Activated CD4-positive, alpha-beta memory T cell treated with anti-CD3 and anti-CD28 coated beads, Interleukin-2, amount 10 ng/mL, durations not matched to agents 7 days and 5 days (primary cell): Measurements from ENCODE around the gene ALDH1B1. TPM values are rescaled to one million over a fixed set of nuclear protein-coding genes. Genes with fewer than 3 reads are reported as not detected.
"Not testable (repeated sequence)": the region's sequence is repeated elsewhere in the genome, so short reads cannot be mapped to it uniquely, and the experiment has no call there.

Experiments
- CTCF ChIA-PET: fragments of 350-600 bp; sonication (Branson Sonifier 250); formaldehyde crosslinking; loops from one replicate; lab custom pipeline; 2021; ENCODE audit warnings: antibody characterized with exemption, inconsistent platforms; lab: Charles Lee
- POLR2A ChIA-PET: fragments of 350-600 bp; sonication (Branson Sonifier 250); formaldehyde crosslinking; loops from one replicate; lab custom pipeline; 2021; ENCODE audit warnings: antibody characterized with exemption; lab: Charles Lee
- DNase-seq: peaks from one replicate; pipeline ENCODE4 v3.0.0-alpha.2; 2020
- H3K27ac Mint-ChIP-seq: one replicate; pipeline ENCODE4 v1.8.0; 2021; ENCODE audit warnings: mild to moderate bottlenecking, mixed read lengths
- H3K27me3 Mint-ChIP-seq: one replicate; pipeline ENCODE4 v1.8.0; 2021; ENCODE audit warnings: mixed read lengths
- H3K36me3 Mint-ChIP-seq: one replicate; pipeline ENCODE4 v1.8.0; 2021; ENCODE audit warnings: low read depth, mixed read lengths
- H3K4me1 Mint-ChIP-seq: one replicate; pipeline ENCODE4 v1.8.0; 2021; ENCODE audit warnings: mixed read lengths
- H3K4me3 Mint-ChIP-seq: one replicate; pipeline ENCODE4 v1.8.0; 2021; ENCODE audit warnings: mild to moderate bottlenecking, mixed read lengths
- H3K9me3 Mint-ChIP-seq: one replicate; pipeline ENCODE4 v1.8.0; 2021; ENCODE audit warnings: mixed read lengths
- total RNA-seq, 2 experiments: library from RNA; stranded (reverse); gene quantifications; one replicate each; pipeline ENCODE4 v1.2.3, GENCODE V29; 2021

The ALDH1B1 gene
- total RNA-seq, 2 experiments from 2014 or later = 7.7 to 8.4 TPM

DNA sequence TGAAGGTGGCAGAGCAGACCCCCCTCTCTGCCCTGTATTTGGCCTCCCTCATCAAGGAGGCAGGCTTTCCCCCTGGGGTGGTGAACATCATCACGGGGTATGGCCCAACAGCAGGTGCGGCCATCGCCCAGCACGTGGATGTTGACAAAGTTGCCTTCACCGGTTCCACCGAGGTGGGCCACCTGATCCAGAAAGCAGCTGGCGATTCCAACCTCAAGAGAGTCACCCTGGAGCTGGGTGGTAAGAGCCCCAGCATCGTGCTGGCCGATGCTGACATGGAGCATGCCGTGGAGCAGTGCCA lies 3.8 kb downstream of the ALDH1B1 start:
- Mint-ChIP-seq H3K27me3 (peaks cover 3% of the 10 kb centered on the region), H3K9me3 (no peaks in the 10 kb centered on the region), H3K27ac (no peak overlapping the region), H3K36me3 (peaks cover 18% of the 10 kb centered on the region), H3K4me1 (peaks cover 21% of the 10 kb centered on the region), H3K4me3 (no peak overlapping the region)
- no peak for DNase-seq
- POLR2A ChIA-PET = no interaction called here
- CTCF ChIA-PET = no interaction called here

DNA sequence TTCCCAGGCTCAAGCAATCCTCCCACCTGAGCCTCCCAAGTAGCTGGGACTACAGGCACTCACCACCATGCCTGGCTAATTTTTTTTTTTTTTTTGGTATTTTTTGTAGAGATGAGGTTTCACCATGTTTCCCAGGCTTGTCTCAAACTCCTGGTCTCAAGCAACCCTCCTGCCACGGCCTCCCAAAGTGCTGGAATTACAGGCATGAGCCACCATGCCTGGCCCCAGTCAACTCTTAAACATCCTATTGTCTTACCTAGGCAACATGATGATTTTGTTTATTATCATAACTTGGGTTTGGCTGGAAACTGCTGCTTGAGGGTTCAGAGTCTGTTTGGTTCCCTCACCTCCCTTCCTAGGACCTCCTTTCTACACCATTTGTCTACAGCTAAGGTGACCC lies 6.7 kb downstream of the ALDH1B1 start:
- POLR2A ChIA-PET, H3K27ac Mint-ChIP-seq, H3K27me3 Mint-ChIP-seq, H3K4me1 Mint-ChIP-seq, CTCF ChIA-PET, H3K9me3 Mint-ChIP-seq, DNase-seq, H3K4me3 Mint-ChIP-seq: not testable (repeated sequence)
- H3K36me3 Mint-ChIP-seq = peaks cover 18% of the 10 kb centered on the region

DNA sequence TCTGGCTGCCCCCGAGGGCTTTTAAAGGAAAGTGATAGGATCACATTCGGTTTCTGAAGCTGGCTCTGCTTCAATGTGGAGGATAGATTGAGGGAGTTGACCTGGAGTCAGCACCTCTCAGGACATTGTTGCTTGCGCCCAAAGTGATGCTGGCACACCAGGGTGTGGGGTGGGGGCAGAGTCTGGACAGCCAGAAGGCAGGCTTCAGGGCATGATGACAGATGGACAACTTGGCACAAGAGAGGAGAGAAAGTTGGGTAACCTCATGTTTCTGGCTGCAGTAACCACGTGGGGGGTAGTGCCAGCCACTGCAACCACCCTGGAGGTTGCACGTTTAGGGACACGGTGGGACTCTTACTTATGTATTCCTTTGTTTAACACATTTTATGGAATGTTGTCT lies 9.5 kb downstream of the ALDH1B1 start:
- no peak overlapping the region for H3K4me3 Mint-ChIP-seq
- H3K4me1 Mint-ChIP-seq = no peaks in the 10 kb centered on the region

DNA sequence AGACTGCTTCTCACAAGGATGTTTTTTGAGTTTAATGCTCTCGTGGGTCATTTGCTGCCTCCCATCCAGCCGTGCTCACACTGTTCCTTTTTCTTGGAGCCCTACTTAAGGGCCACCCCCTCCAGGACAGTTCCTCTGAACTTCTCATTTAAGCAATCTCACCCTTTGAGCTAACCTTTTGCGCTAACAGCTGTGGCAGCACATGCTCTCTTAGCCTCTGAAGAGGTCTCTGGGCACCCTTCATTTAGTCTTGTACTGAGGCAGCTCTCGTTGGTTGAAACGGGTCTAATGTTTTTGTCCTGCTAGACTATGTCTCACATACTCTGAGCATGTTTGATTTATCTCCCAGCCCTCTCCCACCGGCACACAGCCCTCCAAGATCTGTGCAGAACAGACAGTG lies 11.8 kb downstream of the ALDH1B1 start:
- H3K4me1 Mint-ChIP-seq = peaks cover 5% of the 10 kb centered on the region
- no peak overlapping the region for H3K4me3 Mint-ChIP-seq
- DNase-seq = no peak
- ChIA-PET POLR2A (no interaction called here), CTCF (interaction anchor here (1.0 kb wide), 1 partner anchor 13 kb away, joined by 4 read pairs; no protein-coding TSS in a partner anchor)
- H3K27ac Mint-ChIP-seq = no peak overlapping the region
- no peaks in the 10 kb centered on the region for H3K9me3 Mint-ChIP-seq
- peaks cover 12% of the 10 kb centered on the region for H3K27me3 Mint-ChIP-seq
- no peaks in the 10 kb centered on the region for H3K36me3 Mint-ChIP-seq

More for the DNA sequence above, 9.5 kb downstream of the ALDH1B1 start:
- peaks cover 12% of the 10 kb centered on the region for H3K27me3 Mint-ChIP-seq
- H3K27ac Mint-ChIP-seq = no peak overlapping the region
- H3K36me3 Mint-ChIP-seq = peaks cover 8% of the 10 kb centered on the region
- no peak for DNase-seq
- CTCF ChIA-PET = interaction anchor here (1.2 kb wide), 1 partner anchor 16 kb away, joined by 3 read pairs; no protein-coding TSS in a partner anchor
- POLR2A ChIA-PET = no interaction called here
- H3K9me3 Mint-ChIP-seq = no peaks in the 10 kb centered on the region

DNA sequence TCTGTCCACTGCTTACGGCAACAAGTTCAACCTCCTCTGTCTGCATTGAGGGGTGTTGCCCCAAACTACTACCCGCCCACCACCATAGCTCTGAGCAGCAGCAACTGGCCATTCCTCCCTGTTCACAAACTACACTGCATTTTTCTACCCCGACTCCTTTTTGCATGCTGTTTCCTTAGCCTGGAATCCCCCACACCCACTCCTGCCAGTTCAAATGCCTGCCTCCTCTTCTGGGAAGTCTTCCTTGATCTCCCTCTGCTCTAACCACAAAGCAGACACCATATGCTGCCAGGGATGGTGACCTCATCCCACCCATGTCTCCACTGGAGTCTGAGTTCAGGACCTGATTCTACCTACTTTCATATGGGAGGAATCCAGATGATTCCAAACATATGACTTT lies 13.3 kb downstream of the ALDH1B1 start:
- Mint-ChIP-seq H3K27me3 (peaks cover 14% of the 10 kb centered on the region), H3K36me3 (no peaks in the 10 kb centered on the region), H3K4me3 (no peak overlapping the region), H3K4me1 (peaks cover 5% of the 10 kb centered on the region), H3K9me3 (no peaks in the 10 kb centered on the region), H3K27ac (no peak overlapping the region)
- no peak for DNase-seq
- POLR2A ChIA-PET = no interaction called here
- CTCF ChIA-PET = no interaction called here

DNA sequence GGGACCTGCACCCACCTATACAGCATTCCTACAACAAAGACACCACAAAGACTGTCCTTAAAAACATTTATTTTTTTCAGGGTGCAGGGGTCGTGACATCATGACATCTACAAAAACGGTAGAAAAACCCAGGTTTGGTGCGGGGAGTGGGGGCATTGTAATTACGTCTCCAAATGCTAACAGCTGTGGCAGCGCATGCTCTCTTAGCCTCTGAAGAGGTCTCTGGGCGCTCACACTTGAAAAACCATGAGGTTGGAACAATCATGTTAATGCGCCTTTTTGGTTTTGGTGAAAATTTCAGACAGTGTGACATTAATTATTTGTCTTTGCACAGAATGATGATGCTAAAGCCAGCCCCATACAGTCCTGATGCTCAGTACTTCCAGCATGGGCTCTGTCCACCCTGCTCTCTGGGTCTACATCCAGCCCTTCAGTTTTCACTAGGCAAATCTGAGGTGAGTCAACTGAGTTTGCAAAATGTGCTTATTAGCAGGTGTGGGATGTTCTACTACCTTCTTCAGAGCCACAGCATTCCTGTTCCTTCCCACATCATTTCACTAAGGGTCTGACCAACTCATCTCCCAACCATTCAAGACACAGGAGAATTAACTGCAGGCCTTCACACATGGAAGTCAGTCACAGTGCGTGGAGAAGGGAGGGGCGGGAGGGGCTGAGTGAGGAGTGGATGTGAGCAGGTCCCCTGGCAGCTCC lies 14.1 kb downstream of the ALDH1B1 start:
- Mint-ChIP-seq H3K4me1 (peaks cover 5% of the 10 kb centered on the region), H3K4me3 (no peak overlapping the region), H3K27me3 (peaks cover 17% of the 10 kb centered on the region), H3K36me3 (no peaks in the 10 kb centered on the region), H3K27ac (no peak overlapping the region), H3K9me3 (no peaks in the 10 kb centered on the region)
- DNase-seq = no peak
- ChIA-PET CTCF (no interaction called here), POLR2A (no interaction called here)

DNA sequence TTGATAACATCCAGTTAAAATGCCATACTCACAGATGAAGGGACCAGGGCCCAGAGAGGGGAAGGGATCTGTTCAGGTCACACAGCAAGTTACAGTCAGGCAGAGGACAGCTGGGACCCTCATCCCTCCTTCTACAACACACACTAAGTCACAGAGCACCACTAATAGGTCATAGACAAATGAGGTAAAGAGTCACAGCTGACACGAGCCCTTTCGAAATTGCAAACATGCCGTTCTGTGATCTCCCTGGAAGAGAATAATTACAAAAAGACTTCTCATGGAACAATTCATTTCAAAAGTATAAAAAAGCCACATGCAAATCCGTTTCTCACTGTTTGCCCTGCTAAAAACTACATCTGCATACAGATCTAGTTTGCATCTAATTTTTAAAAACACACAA lies 16.2 kb downstream of the ALDH1B1 start:
- Mint-ChIP-seq H3K4me1 (peaks cover 5% of the 10 kb centered on the region), H3K27ac (no peak overlapping the region), H3K27me3 (peaks cover 19% of the 10 kb centered on the region), H3K9me3 (no peaks in the 10 kb centered on the region), H3K36me3 (no peaks in the 10 kb centered on the region), H3K4me3 (no peak overlapping the region)
- CTCF ChIA-PET = interaction anchor here (1.1 kb wide), 1 partner anchor 8 kb away, joined by 3 read pairs; no protein-coding TSS in a partner anchor
- POLR2A ChIA-PET = no interaction called here
- no peak for DNase-seq

DNA sequence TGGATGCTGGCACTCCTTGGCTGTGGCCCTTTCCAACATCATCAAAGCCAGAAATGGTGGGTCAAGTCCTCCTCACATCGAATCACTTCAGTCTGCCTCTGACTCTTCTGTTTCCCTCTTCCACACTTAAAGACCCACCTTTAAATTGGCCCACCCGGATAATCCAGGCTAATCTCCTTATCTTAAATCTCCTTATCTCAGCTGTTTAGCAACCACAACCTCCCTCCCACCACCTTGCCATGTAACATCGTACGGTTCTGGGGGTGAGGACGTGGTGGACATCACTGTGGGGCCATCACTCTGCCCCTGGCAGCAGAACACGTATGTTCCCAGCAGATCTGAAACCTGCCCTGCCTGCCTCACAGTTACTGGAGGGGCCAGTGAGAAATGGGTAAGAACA lies 20.2 kb downstream of the ALDH1B1 start:
- H3K27ac Mint-ChIP-seq = no peak overlapping the region
- no peak overlapping the region for H3K4me3 Mint-ChIP-seq
- H3K4me1 Mint-ChIP-seq = peaks cover 5% of the 10 kb centered on the region
- ChIA-PET CTCF (no interaction called here), POLR2A (no interaction called here)
- H3K27me3 Mint-ChIP-seq = peaks cover 9% of the 10 kb centered on the region
- no peak for DNase-seq
- no peaks in the 10 kb centered on the region for H3K9me3 Mint-ChIP-seq
- H3K36me3 Mint-ChIP-seq = no peaks in the 10 kb centered on the region

DNA sequence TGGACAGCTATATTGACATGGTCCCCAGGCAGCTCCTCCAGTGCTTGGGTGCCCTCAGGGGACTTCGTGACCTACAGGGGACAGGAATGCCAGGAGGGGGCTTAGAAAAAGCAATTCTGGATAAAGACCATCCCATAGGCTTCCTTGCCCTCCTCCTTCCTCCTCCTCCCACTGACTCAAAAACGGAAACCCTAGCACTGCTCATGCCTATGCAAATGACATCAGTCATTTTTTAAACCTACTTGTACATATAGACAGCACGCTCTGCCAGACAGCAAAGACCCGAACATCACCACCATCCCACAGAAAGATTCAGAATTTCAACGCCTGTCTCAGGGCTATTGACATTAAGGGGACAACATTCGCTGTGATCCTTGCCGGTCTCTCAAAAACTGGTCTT lies 20.8 kb downstream of the ALDH1B1 start:
- peaks cover 5% of the 10 kb centered on the region for H3K4me1 Mint-ChIP-seq
- peaks cover 9% of the 10 kb centered on the region for H3K27me3 Mint-ChIP-seq
- no peak overlapping the region for H3K4me3 Mint-ChIP-seq
- POLR2A ChIA-PET = no interaction called here
- CTCF ChIA-PET = no interaction called here
- no peaks in the 10 kb centered on the region for H3K36me3 Mint-ChIP-seq
- DNase-seq = no peak
- H3K27ac Mint-ChIP-seq = no peak overlapping the region
- H3K9me3 Mint-ChIP-seq = no peaks in the 10 kb centered on the region

DNA sequence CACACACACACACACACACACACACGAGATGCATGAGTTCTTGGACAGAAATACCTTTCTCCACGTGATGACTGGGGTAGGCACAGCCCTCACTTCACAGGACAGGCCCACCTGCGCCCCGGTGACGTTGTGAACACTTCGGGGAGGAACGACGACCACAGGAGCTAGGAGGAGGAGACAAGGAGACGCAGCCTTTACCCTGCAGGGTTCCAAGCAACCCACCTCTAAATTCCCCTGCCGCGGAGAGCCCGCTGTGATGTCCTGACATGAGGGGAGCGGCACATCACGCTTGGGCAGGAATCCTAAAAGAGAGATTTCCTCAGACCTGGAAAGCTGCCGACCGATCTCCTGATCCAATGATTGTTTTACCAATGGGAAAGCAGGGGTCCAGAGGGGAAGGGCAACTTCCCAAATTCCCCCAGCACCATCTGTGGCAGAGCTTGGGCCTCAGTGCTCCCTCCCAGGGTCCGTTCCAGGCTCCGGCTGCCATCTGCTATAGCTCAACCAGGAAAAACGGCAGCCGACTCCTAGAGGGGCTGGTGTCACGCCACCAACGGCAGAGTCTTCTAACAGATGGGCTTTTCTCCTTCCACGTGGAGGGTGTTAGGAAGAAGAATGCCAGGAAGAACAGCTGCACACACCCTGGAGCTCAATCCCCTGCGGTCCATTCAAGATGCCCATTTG lies 21.7 kb downstream of the ALDH1B1 start:
- H3K36me3 Mint-ChIP-seq = no peaks in the 10 kb centered on the region
- DNase-seq = no peak
- H3K9me3 Mint-ChIP-seq = no peaks in the 10 kb centered on the region
- CTCF ChIA-PET = no interaction called here
- H3K27me3 Mint-ChIP-seq = peaks cover 9% of the 10 kb centered on the region
- no peak overlapping the region for H3K4me3 Mint-ChIP-seq
- no peak overlapping the region for H3K27ac Mint-ChIP-seq
- POLR2A ChIA-PET = no interaction called here
- H3K4me1 Mint-ChIP-seq = no peaks in the 10 kb centered on the region

DNA sequence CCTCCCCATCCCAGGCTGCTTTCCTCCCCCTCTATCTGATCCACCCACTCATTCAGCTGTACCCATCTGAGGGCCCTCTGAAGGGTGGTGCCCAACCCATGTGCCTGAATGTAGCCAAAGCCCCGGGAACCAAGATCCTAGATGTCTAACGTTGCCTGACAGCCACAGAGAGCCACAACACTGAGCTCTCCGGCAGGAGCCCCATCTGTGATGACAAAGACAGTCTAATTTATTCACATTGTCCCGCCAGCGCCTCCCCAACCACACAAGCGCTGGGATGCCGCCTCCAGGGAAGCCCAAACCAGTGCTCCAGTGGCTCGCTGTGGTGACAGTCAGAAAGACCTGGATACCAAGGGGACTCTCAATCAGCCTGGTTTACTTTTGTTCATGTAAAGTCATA lies 23.4 kb downstream of the ALDH1B1 start:
- ChIA-PET CTCF (no interaction called here), POLR2A (no interaction called here)
- Mint-ChIP-seq H3K9me3 (no peaks in the 10 kb centered on the region), H3K4me3 (no peak overlapping the region), H3K27ac (no peak overlapping the region), H3K4me1 (no peaks in the 10 kb centered on the region), H3K27me3 (peaks cover 8% of the 10 kb centered on the region), H3K36me3 (no peaks in the 10 kb centered on the region)
- no peak for DNase-seq

DNA sequence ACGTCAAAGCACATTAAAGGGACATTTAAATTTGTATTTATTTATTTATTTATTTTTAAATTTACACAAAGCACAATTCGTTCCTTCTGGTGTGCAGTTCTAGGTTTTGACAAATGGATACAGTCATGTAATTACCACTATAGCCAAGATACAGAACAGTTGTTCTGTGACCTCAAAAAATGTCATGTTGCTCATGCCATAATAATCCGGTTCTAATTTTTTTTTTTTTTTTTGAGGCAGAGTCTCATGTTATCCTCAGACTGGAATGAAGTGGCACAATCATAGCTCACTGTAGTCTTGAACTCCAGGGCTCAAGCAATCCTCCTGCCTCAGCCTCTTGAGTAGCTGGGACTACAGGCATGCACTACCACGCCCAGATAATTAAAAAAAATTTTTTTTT lies 24.0 kb downstream of the ALDH1B1 start:
- Mint-ChIP-seq H3K9me3 (no peaks in the 10 kb centered on the region), H3K27me3 (peaks cover 10% of the 10 kb centered on the region), H3K36me3 (no peaks in the 10 kb centered on the region), H3K27ac (no peak overlapping the region), H3K4me3 (no peak overlapping the region), H3K4me1 (no peaks in the 10 kb centered on the region)
- ChIA-PET POLR2A (no interaction called here), CTCF (interaction anchor here (0.7 to 1.2 kb wide), 3 partner anchors 8 to 21 kb away, joined by 3 to 5 read pairs (median 4); no protein-coding TSS in a partner anchor)
- no peak for DNase-seq

DNA sequence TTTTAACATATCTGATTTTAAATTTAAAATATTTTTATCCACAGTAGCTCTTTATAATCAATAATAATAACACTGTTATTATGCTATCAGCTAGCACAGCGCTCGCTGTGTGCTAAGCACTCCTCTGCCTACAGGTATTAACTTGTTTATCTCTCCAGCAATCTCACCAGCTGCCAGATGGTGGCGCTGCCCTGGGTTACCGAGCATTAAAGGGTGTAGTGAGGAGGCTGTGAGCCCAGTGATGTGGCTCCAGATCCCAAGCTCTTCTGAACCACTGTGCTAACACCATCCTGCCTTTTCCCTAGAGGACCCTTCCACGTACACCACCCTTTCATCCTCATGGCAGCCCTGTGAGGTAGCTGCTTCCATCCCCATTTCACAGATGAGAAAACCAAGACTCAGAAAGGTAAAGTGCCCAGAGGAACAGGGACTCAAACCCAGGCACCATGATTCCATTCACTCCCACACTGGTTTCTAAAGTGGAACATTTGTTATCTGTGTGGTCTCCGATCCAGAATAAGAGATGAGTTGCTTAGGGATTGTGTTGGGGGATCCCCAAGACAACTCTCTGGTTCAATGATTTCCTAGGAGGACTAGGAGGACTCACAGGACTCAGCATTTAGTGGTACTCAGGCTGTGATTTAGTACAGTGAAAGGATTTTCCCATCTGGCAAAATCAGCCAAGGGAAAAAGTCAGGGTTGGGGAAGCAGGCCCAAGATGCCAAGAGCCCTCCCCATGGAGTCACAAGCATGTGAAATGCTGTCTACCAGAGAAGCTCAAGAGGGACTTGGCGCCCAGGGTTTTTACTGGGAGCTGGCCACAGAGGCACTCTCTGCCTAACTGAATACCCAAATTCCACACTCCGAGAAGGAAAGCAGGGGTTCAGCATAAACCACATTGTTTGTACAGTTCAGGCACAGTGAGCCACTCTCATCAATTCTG lies 24.8 kb downstream of the ALDH1B1 start:
- no peak overlapping the region for H3K27ac Mint-ChIP-seq
- H3K9me3 Mint-ChIP-seq = no peaks in the 10 kb centered on the region
- H3K36me3 Mint-ChIP-seq = no peaks in the 10 kb centered on the region
- H3K4me3 Mint-ChIP-seq = no peak overlapping the region
- DNase-seq = peak; percentile 60
- ChIA-PET CTCF (interaction anchor here (0.7 to 1.2 kb wide), 4 partner anchors 9 to 20 kb away, joined by 3 to 5 read pairs (median 4); no protein-coding TSS in a partner anchor), POLR2A (no interaction called here)
- peaks cover 14% of the 10 kb centered on the region for H3K27me3 Mint-ChIP-seq
- no peaks in the 10 kb centered on the region for H3K4me1 Mint-ChIP-seq
